HG02943 (cell line): ENCODE data around the gene SOCS3.

Experiments used
- ATAC-seq: cut with Tn5 transposase; IDR thresholded peaks from one replicate; pipeline ENCODE4 v1.9.1; 2021; ENCODE audit warnings: mild to moderate bottlenecking, low read depth, moderate library complexity; ENCODE audit not compliant: unreplicated experiment

SOCS3 gene

GRCh38 chr17:78391051-78391431 is 31.2 kb upstream of the SOCS3 start:
- no peak for ATAC-seq

- ATAC-seq, result no peak
Measured at GRCh38 chr17:78390241-78391050, 30.6 kb upstream of the SOCS3 start.

- no peak for ATAC-seq
Measured at GRCh38 chr17:78387977-78388941, 28.4 kb upstream of the SOCS3 start.

- no peak for ATAC-seq
Measured at GRCh38 chr17:78384479-78385175, 24.8 kb upstream of the SOCS3 start.

GRCh38 chr17:78383725-78384471 is 24.0 kb upstream of the SOCS3 start:
- no peak for ATAC-seq

GRCh38 chr17:78381601-78382232 is 21.8 kb upstream of the SOCS3 start:
- ATAC-seq, result no peak

- ATAC-seq, result no peak
Measured at GRCh38 chr17:78380370-78380769, 20.5 kb upstream of the SOCS3 start.

- no peak for ATAC-seq
Measured at GRCh38 chr17:78379131-78379491, 19.2 kb upstream of the SOCS3 start.

- ATAC-seq, result no peak
Measured at GRCh38 chr17:78378225-78379130, 18.6 kb upstream of the SOCS3 start, which contains the start of gene PGS1. PGS1 (plus strand) TSS chr17:78378649; CDS start chr17:78378666, 17 bp downstream.

- no peak for ATAC-seq
Measured at GRCh38 chr17:78377858-78378224, 18.0 kb upstream of the SOCS3 start.

GRCh38 chr17:78376161-78376560 is 16.3 kb upstream of the SOCS3 start:
- ATAC-seq, result no peak

GRCh38 chr17:78375401-78376151 is 15.7 kb upstream of the SOCS3 start:
- ATAC-seq, result no peak

- ATAC-seq, result no peak
Measured at GRCh38 chr17:78374631-78375274, 14.9 kb upstream of the SOCS3 start.

GRCh38 chr17:78374189-78374588 is 14.3 kb upstream of the SOCS3 start:
- ATAC-seq, result no peak

GRCh38 chr17:78372841-78373240 is 13.0 kb upstream of the SOCS3 start:
- no peak for ATAC-seq

GRCh38 chr17:78371056-78371455 is 11.2 kb upstream of the SOCS3 start:
- no peak for ATAC-seq

GRCh38 chr17:78369791-78370381 is 10.0 kb upstream of the SOCS3 start:
- no peak for ATAC-seq
